Neuronal stem cell (in vitro differentiated cells): ENCODE results near the gene IGLL5.

ENCODE experiments used
- DNase-seq: peaks from one replicate; pipeline ENCODE4 v3.0.0-alpha.2; 2013; ENCODE audit warnings: low spot score
- H2AFZ ChIP-seq: one replicate; pipeline ENCODE4 v1.6.1; 2013; ENCODE audit warnings: mild to moderate bottlenecking, low read length, inconsistent platforms
- H2AK5ac ChIP-seq: 2 replicates; pipeline ENCODE4 v1.6.1; 2013; ENCODE audit warnings: low read depth, mild to moderate bottlenecking, inconsistent platforms, low read length, moderate library complexity, mixed read lengths
- H2BK120ac ChIP-seq: 2 replicates; pipeline ENCODE4 v1.6.1; 2013; ENCODE audit warnings: low read depth, mild to moderate bottlenecking, inconsistent platforms, low read length, moderate library complexity, mixed read lengths
- H2BK12ac ChIP-seq: one replicate; pipeline ENCODE4 v1.6.1; 2013; ENCODE audit warnings: low read length, inconsistent platforms
- H2BK15ac ChIP-seq: 2 replicates; pipeline ENCODE4 v1.6.1; 2013; ENCODE audit warnings: mild to moderate bottlenecking, low read length, inconsistent platforms, mixed read lengths
- H2BK5ac ChIP-seq: one replicate; pipeline ENCODE4 v1.6.1; 2013; ENCODE audit warnings: inconsistent platforms, mild to moderate bottlenecking, low read length, moderate library complexity
- H3K14ac ChIP-seq: one replicate; pipeline ENCODE4 v1.6.1; 2013; ENCODE audit warnings: low read length, inconsistent platforms
- H3K18ac ChIP-seq: 2 replicates; pipeline ENCODE4 v1.6.1; 2013; ENCODE audit warnings: low read length, inconsistent platforms
- H3K23ac ChIP-seq: 2 replicates; pipeline ENCODE4 v1.6.1; 2013; ENCODE audit warnings: low read depth, mild to moderate bottlenecking, mixed read lengths, low read length, inconsistent platforms; ENCODE audit not compliant: poor library complexity
- H3K27ac ChIP-seq: replicated peaks from 3 replicates; pipeline ENCODE4 v1.5.1; 2013; ENCODE audit warnings: low read length, inconsistent platforms
- H3K27me3 ChIP-seq, 3 experiments: 2 replicates each; pipeline ENCODE4 v1.6.1; 2013; ENCODE audit warnings: low read length in 3 of 3, mild to moderate bottlenecking in 2 of 3, inconsistent platforms in 1 of 3, low read depth in 1 of 3, mixed read lengths in 1 of 3, moderate library complexity in 1 of 3; ENCODE audit not compliant: control insufficient read depth in 3 of 3, insufficient read depth in 3 of 3
- H3K36me3 ChIP-seq, 2 donors: replicated peaks in 1 of 2; 2 replicates each; pipeline ENCODE4 v1.6.1; 2013; ENCODE audit warnings: low read length in 2 of 2; ENCODE audit not compliant: control insufficient read depth in 2 of 2, insufficient read depth in 2 of 2
- H3K4ac ChIP-seq: 2 replicates; pipeline ENCODE4 v1.6.1; 2013; ENCODE audit warnings: inconsistent platforms, mild to moderate bottlenecking, low read length, moderate library complexity
- H3K4me1 ChIP-seq, 2 donors: 1 replicate in 1 of 2; 2 replicates in 1 of 2; pipeline ENCODE4 v1.6.1; 2013; ENCODE audit warnings: low read length in 2 of 2, low read depth in 1 of 2; ENCODE audit not compliant: control insufficient read depth in 2 of 2, insufficient read depth in 1 of 2
- H3K4me2 ChIP-seq: one replicate; pipeline ENCODE4 v1.6.1; 2013; ENCODE audit warnings: mild to moderate bottlenecking, low read length, inconsistent platforms; ENCODE audit not compliant: insufficient read depth, poor library complexity, severe bottlenecking
- H3K4me3 ChIP-seq, 2 donors: 2 replicates each; pipeline ENCODE4 v1.5.1; 2013; ENCODE audit warnings: low read length in 2 of 2, mild to moderate bottlenecking in 2 of 2, inconsistent platforms in 1 of 2, moderate library complexity in 1 of 2
- H3K79me1 ChIP-seq: one replicate; pipeline ENCODE4 v1.6.1; 2013; ENCODE audit warnings: low read depth, mild to moderate bottlenecking, inconsistent platforms, low read length, moderate library complexity
- H3K9ac ChIP-seq: one replicate; pipeline ENCODE4 v1.6.1; 2013; ENCODE audit warnings: mild to moderate bottlenecking, low read depth, low read length, inconsistent platforms; ENCODE audit not compliant: poor library complexity
- H3K9me3 ChIP-seq, 2 donors: replicated peaks in 1 of 2; 2 replicates each; pipeline versions ENCODE3 to v1.6.1; 2013; ENCODE audit warnings: low read length in 2 of 2, mild to moderate bottlenecking in 2 of 2, inconsistent platforms in 1 of 2, low read depth in 1 of 2, mixed read lengths in 1 of 2, moderate library complexity in 1 of 2; ENCODE audit not compliant: control insufficient read depth in 2 of 2, insufficient read depth in 1 of 2
- H4K8ac ChIP-seq: one replicate; pipeline ENCODE4 v1.6.1; 2013; ENCODE audit warnings: low read depth, mild to moderate bottlenecking, inconsistent platforms, low read length, moderate library complexity
- H4K91ac ChIP-seq: one replicate; pipeline ENCODE4 v1.6.1; 2013; ENCODE audit warnings: low read length, low read depth, mild to moderate bottlenecking, inconsistent platforms; ENCODE audit not compliant: poor library complexity
- WGBS, 2 donors: extraction: QIAGEN DNeasy Blood & Tissue Kit; methylation state at CpG; one replicate each; pipeline ENCODE4 v1.1.7; 2013; ENCODE audit warnings: missing lambda C conversion rate in 2 of 2, mixed read lengths in 1 of 2; ENCODE audit not compliant: insufficient read length in 2 of 2, insufficient replicate concordance in 1 of 2; ENCODE audit errors: extremely low coverage in 2 of 2; 5-methylcytosine and 5-hydroxymethylcytosine counted together

IGLL5 gene

GRCh38 chr22:22930571-22931556 is 43.2 kb downstream of the IGLL5 start:
- no CpG with 5 or more reads among the region's 9 CpGs for WGBS, 2 donors

GRCh38 chr22:22931557-22932270 is 44.1 kb downstream of the IGLL5 start:
- no peak overlapping the region for H2AFZ ChIP-seq
- H3K4me2 ChIP-seq, result no peak overlapping the region
- WGBS, 2 donors, result no CpG with 5 or more reads among the region's 14 CpGs
- no peak overlapping the region for H2AK5ac ChIP-seq
- no peak overlapping the region for H3K27ac ChIP-seq
- no peak overlapping the region for H2BK5ac ChIP-seq
- no peak overlapping the region for H4K91ac ChIP-seq
- H3K9ac ChIP-seq, result no peak overlapping the region
- no peaks in the 10 kb centered on the region for H3K79me1 ChIP-seq
- peak overlapping the region; percentile 9 for H3K14ac ChIP-seq
- no peaks in the 10 kb centered on the region for H3K27me3 ChIP-seq
- no peak overlapping the region for H3K4me3 ChIP-seq
- no peak overlapping the region for H2BK12ac ChIP-seq
- H3K4ac ChIP-seq, result no peak overlapping the region
- no peak for DNase-seq
- no peak overlapping the region for H2BK120ac ChIP-seq
- no peak overlapping the region for H3K18ac ChIP-seq
- H3K4me1 ChIP-seq, result no peaks in the 10 kb centered on the region
- H2BK15ac ChIP-seq, result no peak overlapping the region
- no peaks in the 10 kb centered on the region for H3K36me3 ChIP-seq
- no peaks in the 10 kb centered on the region for H3K9me3 ChIP-seq
- no peak overlapping the region for H4K8ac ChIP-seq
- peak overlapping the region; percentile 93 for H3K23ac ChIP-seq

More at GRCh38 chr22:22930571-22931556, 43.2 kb downstream of the IGLL5 start:
- Histone ChIP-seq H3K14ac (peak overlapping the region; percentile 9), H2BK120ac (no peak overlapping the region), H3K23ac (peak overlapping the region; percentile 93), H4K91ac (no peak overlapping the region), H2BK15ac (peak overlapping the region; percentile 39), H3K9me3 (no peaks in the 10 kb centered on the region), H4K8ac (no peak overlapping the region), H3K27me3 (no peaks in the 10 kb centered on the region), H2BK5ac (no peak overlapping the region), H2BK12ac (peak overlapping the region; percentile 0), H3K9ac (no peak overlapping the region), H3K4me2 (no peak overlapping the region), H3K18ac (no peak overlapping the region), H3K27ac (no peak overlapping the region), H3K79me1 (no peaks in the 10 kb centered on the region), H2AK5ac (peak overlapping the region; percentile 58), H3K4me1 (peaks cover 0 to 3% of the 10 kb centered on the region in 2 donors), H3K4ac (peak overlapping the region; percentile 14), H2AFZ (no peak overlapping the region), H3K4me3 (no peak overlapping the region), H3K36me3 (no peaks in the 10 kb centered on the region)
- no peak for DNase-seq

GRCh38 chr22:22932512-22932941 is 44.9 kb downstream of the IGLL5 start:
- Histone ChIP-seq H2AK5ac (peak overlapping the region; percentile 36), H3K14ac (no peak overlapping the region), H3K4me1 (peaks cover 0 to 2% of the 10 kb centered on the region in 2 donors), H3K4me3 (no peak overlapping the region), H3K27me3 (peaks cover 0 to 2% (median 0%) of the 10 kb centered on the region in 3 experiments), H4K8ac (no peak overlapping the region), H3K18ac (peak overlapping the region; percentile 27), H3K79me1 (no peaks in the 10 kb centered on the region), H3K9me3 (no peaks in the 10 kb centered on the region), H2BK12ac (no peak overlapping the region), H3K36me3 (no peaks in the 10 kb centered on the region), H3K4ac (no peak overlapping the region), H3K9ac (no peak overlapping the region), H3K27ac (no peak overlapping the region), H3K23ac (peak overlapping the region; percentile 83), H3K4me2 (no peak overlapping the region), H2AFZ (no peak overlapping the region), H2BK5ac (peak overlapping the region; percentile 39), H4K91ac (no peak overlapping the region), H2BK120ac (no peak overlapping the region), H2BK15ac (no peak overlapping the region)
- no CpG with 5 or more reads among the region's 6 CpGs for WGBS, 2 donors
- DNase-seq, result no peak
